Measurements from ENCODE around the gene PNPLA1.

The PNPLA1 gene

GRCh38 chr6:36333171-36333895 is 63.5 kb downstream of the PNPLA1 start:
- TF ChIP-seq EZH2phosphoT487 (conservative IDR thresholded peaks at IDR 0.05; ENCODE audit: low read length) = no peak
- no peak for TF ChIP-seq CTCF (IDR thresholded peaks at IDR 0.05; ENCODE audit: insufficient read depth, low read length, poor library complexity, severe bottlenecking)
- Histone ChIP-seq H3K27ac (ENCODE audit: low read depth, low read length) (no peak overlapping the region), H3F3A (ENCODE audit: insufficient read depth) (no peaks in the 10 kb centered on the region), H3K27me3 (ENCODE audit: low read length) (no peaks in the 10 kb centered on the region; the same call in 1 of the 2 replicates), H3K9me2 (replicated peaks; ENCODE audit: insufficient read depth, low read length) (no peaks in the 10 kb centered on the region), H3K9ac (ENCODE audit: low read length) (no peak overlapping the region), H3K4me3 (ENCODE audit: insufficient read depth, low read length, poor library complexity, severe bottlenecking) (no peak overlapping the region), H3K79me2 (ENCODE audit: insufficient read depth, low read length) (no peaks in the 10 kb centered on the region), H4K20me1 (ENCODE audit: low read depth, low read length) (no peaks in the 10 kb centered on the region), H3K4me2 (ENCODE audit: low read depth, low read length, poor library complexity, severe bottlenecking) (no peak overlapping the region), H3K36me3 (ENCODE audit: low read length) (no peaks in the 10 kb centered on the region), H3K9me3 (ENCODE audit: insufficient read depth, low read length) (no peaks in the 10 kb centered on the region), H2AFZ (ENCODE audit: low read depth, low read length, severe bottlenecking) (no peak overlapping the region)

GRCh38 chr6:36333931-36334725 is 64.3 kb downstream of the PNPLA1 start:
- Histone ChIP-seq H3K79me2 (ENCODE audit: insufficient read depth, low read length) (no peaks in the 10 kb centered on the region), H3K36me3 (ENCODE audit: low read length) (no peaks in the 10 kb centered on the region), H3F3A (ENCODE audit: insufficient read depth) (no peaks in the 10 kb centered on the region), H3K9me2 (replicated peaks; ENCODE audit: insufficient read depth, low read length) (no peaks in the 10 kb centered on the region), H2AFZ (ENCODE audit: low read depth, low read length, severe bottlenecking) (no peak overlapping the region), H4K20me1 (ENCODE audit: low read depth, low read length) (no peaks in the 10 kb centered on the region), H3K9ac (ENCODE audit: low read length) (no peak overlapping the region), H3K4me3 (ENCODE audit: insufficient read depth, low read length, poor library complexity, severe bottlenecking) (no peak overlapping the region), H3K27ac (ENCODE audit: low read depth, low read length) (no peak overlapping the region), H3K27me3 (ENCODE audit: low read length) (no peaks in the 10 kb centered on the region; the same call in 1 of the 2 replicates), H3K9me3 (ENCODE audit: insufficient read depth, low read length) (no peaks in the 10 kb centered on the region), H3K4me2 (ENCODE audit: low read depth, low read length, poor library complexity, severe bottlenecking) (no peak overlapping the region)
- TF ChIP-seq CTCF (IDR thresholded peaks at IDR 0.05; ENCODE audit: insufficient read depth, low read length, poor library complexity, severe bottlenecking) = no peak
- no peak for TF ChIP-seq EZH2phosphoT487 (conservative IDR thresholded peaks at IDR 0.05; ENCODE audit: low read length)

- Histone ChIP-seq H2AFZ (ENCODE audit: low read depth, low read length, severe bottlenecking) (no peak overlapping the region), H3K4me2 (ENCODE audit: low read depth, low read length, poor library complexity, severe bottlenecking) (no peak overlapping the region), H4K20me1 (ENCODE audit: low read depth, low read length) (no peaks in the 10 kb centered on the region)
These were observed 65.1 kb downstream of the PNPLA1 start for GRCh38 chr6:36334832-36335459.

More at GRCh38 chr6:36334832-36335459, 65.1 kb downstream of the PNPLA1 start:
- Histone ChIP-seq H3K9me2 (replicated peaks; ENCODE audit: insufficient read depth, low read length) (no peaks in the 10 kb centered on the region), H3K9me3 (ENCODE audit: insufficient read depth, low read length) (no peaks in the 10 kb centered on the region), H3K79me2 (ENCODE audit: insufficient read depth, low read length) (no peaks in the 10 kb centered on the region), H3K27me3 (ENCODE audit: low read length) (no peaks in the 10 kb centered on the region; the same call in 1 of the 2 replicates), H3K36me3 (ENCODE audit: low read length) (no peaks in the 10 kb centered on the region), H3K4me3 (ENCODE audit: insufficient read depth, low read length, poor library complexity, severe bottlenecking) (no peak overlapping the region), H3K27ac (ENCODE audit: low read depth, low read length) (no peak overlapping the region), H3K9ac (ENCODE audit: low read length) (no peak overlapping the region), H3F3A (ENCODE audit: insufficient read depth) (no peaks in the 10 kb centered on the region)
- TF ChIP-seq CTCF (IDR thresholded peaks at IDR 0.05; ENCODE audit: insufficient read depth, low read length, poor library complexity, severe bottlenecking) (no peak), EZH2phosphoT487 (conservative IDR thresholded peaks at IDR 0.05; ENCODE audit: low read length) (no peak)
